HG03175 (cell line): ENCODE measurements around the gene LAMB4.

Source experiments
- ATAC-seq: cut with Tn5 transposase; IDR thresholded peaks from one replicate; pipeline ENCODE4 v1.9.1; 2021; ENCODE audit warnings: mild to moderate bottlenecking, moderate library complexity; ENCODE audit not compliant: unreplicated experiment

The LAMB4 gene

GRCh38 chr7:108142675-108143259 is 12.6 kb upstream of the LAMB4 start:
- ATAC-seq: no peak

DNA sequence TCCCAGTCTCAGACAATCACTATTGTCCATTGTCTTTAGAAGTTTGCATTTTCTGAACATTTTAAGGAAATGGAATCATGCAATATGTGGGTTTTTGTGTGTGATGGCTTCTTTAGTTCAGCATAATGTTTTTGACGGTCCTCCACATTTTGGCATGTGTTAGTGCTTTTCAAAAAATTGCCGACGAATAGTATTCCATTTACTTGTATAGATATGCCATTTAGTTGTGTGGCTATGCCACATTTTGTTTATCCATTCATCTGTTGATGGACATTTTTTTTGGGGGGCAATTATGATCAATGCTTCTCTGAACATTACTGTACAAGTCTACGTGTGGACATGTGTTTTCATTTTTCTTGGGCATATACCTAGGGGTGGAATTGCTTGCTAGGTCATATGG is 12.0 kb upstream of the LAMB4 start:
- no peak for ATAC-seq

GRCh38 chr7:108140671-108141070 is 10.5 kb upstream of the LAMB4 start:
- ATAC-seq: no peak

GRCh38 chr7:108138911-108139310 is 8.8 kb upstream of the LAMB4 start:
- ATAC-seq: no peak

- no peak for ATAC-seq
Observed at GRCh38 chr7:108137993-108138392, 7.8 kb upstream of the LAMB4 start.

DNA sequence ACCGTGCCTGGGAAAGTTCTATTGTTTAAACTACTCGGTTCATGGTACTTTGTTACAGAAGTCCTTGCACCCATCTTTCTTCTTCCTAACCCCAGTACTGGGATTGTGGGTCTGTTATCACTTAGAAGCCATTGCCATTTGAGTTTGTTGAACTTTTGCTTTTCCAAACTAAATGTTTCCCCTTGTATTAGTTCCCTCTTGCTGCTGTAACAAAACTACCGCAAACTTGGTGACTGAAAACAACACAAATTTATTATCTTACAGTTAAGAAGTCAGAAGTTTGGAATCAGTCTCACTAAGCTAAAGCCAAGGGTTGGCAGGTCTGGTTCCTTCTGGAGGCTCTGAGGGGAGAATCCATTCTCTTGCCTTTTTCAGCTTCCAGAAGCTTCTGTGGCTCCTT is 6.9 kb upstream of the LAMB4 start:
- ATAC-seq: no peak

DNA sequence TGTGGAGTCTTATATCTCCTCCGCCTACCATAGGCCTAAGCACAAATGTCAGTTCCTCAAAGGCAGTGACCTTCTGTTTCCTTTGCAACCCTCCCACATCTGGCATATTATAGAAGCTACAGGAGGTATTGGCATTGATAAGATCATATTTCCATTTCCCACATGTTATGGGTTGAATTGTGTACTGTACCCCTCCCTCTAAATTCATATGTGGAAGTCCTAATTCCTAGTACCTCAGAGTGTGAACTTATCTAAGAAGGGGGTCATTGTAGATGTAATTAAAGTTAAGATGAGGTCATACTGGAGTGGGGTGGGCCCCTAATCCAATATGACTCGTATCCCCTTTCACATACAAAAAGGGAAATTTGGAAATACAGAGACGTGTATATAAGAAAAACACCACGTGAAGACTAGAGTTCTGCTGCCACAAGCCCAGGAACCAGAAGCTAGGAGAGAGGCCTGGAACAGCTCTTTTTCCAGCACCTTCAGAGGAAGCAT is 6.1 kb upstream of the LAMB4 start:
- peak; percentile 20 for ATAC-seq

DNA sequence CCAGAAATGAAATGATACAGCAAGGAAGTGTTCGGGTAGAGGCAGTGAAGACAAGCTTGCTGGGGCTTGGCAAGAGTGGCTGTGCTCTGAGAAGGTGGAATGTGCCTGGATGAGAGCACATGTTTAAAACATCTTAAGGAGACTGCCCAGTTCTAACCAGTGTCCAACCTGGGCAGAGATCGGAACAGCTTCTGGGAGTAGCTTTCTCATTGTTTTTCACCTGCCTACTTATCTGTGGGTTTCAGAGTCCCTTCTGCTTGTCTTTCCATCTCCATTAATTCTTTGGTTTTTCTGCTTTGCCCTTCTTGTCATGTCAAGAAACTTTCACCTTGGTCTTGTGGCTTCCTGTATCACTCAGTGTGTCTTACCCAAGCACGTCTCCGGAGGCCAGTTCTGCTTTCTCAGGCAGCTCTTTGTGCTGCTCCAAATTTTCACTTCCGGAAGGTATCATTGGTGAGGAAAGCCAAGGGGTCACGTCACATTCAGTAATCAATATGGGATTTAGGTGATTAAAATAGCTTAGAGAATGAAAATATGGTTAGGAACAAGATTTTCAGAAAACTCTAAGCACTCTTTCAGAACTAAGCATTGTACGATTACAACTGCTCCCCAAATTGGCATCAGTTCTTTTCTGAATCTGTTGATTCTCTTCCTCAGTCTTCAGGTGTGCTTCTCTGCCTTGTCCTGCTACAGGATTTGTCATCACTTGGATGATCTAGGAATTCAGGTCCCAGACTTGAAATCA is 5.5 kb upstream of the LAMB4 start:
- ATAC-seq: peak; percentile 98

GRCh38 chr7:108134486-108134885 is 4.3 kb upstream of the LAMB4 start:
- ATAC-seq: no peak

- ATAC-seq: no peak
Observed at GRCh38 chr7:108132551-108133265, 2.5 kb upstream of the LAMB4 start.

DNA sequence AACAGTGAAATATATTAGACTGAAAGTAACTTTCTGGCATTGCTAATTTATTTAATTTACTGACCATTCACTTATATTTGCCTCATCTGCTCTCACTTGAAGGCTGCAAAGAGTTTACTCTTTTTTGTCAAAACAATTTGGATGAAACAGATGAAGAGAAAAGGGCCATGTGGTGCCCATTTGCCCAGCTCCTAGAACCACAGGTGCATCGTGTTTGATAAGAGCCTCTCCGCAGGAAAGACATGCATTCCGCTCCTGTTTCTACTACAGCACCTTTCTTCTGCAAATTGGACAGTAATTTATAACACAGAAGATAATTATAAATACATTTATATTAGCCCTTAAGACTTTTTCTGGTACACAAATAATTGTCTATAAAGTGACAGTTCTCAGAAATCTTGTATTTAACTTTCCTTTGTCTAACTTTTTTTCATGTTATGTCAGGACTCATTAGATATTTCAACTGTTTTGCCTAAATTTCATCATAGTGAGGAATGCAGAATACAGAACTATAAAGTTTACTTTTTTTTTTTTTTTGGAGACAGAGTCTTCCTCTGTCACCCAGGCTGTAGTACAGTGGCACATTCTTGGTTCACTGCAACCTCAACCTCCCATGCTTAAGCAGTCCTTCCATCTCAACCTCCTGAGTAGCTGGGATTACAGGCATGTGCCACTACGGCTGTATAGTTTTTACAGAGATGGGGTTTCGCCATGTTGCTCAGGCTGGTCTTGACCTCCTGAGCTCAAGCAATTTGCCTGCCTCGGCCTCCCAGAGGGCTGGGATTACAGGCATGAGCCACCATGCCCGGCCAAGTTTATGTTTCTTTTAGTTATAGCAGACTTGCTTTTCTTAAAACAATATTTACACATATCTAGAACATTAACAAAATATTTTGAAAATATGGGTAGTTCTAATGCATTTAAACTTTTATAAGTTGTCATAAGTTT is 869 bp downstream of the LAMB4 start:
- no peak for ATAC-seq

GRCh38 chr7:108128514-108128913 is 1.6 kb downstream of the LAMB4 start:
- ATAC-seq: no peak

DNA sequence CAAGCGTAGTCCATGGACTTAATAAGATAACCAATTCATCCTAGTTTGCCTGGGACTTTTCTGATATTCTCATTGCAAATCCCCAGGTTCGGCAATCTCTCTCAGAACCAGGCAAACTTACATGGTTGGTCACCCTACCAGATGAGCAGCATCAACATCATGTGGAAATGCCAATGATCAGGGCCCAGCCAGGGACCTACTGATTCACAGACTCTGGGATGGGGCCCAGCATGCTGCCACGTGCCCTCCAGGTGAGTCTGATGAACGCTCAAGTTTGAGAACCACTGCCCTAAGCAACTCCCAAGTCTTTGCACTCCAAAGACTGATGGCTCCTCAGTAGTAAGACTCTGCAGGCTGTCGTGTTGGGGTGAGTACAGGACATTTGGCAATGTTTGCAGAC is 2.7 kb downstream of the LAMB4 start:
- no peak for ATAC-seq

DNA sequence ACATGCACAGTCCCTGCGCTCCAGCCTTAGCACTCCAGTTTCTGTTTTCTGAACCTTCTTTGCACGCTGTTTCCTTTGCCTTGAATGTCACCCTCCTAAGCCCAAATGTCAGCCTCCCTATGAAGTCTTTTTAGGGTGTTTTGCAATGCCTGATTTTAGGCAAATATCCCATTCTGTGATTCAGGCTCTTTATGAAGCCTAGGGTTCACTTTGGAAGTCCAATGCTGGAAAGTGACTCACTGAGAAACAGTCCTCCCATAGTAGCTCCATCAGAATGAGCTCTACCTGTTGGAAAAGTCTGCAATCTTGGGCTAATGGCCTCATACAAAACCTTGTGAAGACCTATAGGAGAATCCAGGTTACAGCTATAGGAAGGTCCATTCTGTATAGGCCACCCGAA is 5.3 kb downstream of the LAMB4 start:
- ATAC-seq: no peak

DNA sequence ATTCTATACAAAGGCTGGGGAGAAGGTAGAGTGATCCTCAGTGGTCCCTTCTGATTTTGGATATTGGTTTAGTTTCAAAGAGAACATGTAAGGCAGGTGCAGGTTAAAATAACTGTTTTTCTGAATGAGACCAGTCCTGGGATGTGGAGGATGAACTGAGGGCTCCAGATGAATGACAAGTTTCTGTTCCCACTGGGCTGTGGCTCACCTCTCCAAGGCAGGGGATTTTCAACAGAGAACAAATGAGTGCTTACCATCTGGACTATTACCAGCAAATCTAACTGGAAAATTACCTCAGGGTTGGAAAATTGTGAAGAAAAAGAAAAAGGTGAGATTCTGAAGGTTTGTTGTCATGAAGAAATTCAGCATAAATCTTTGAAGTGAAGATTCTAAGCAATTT is 8.0 kb downstream of the LAMB4 start:
- ATAC-seq: no peak

DNA sequence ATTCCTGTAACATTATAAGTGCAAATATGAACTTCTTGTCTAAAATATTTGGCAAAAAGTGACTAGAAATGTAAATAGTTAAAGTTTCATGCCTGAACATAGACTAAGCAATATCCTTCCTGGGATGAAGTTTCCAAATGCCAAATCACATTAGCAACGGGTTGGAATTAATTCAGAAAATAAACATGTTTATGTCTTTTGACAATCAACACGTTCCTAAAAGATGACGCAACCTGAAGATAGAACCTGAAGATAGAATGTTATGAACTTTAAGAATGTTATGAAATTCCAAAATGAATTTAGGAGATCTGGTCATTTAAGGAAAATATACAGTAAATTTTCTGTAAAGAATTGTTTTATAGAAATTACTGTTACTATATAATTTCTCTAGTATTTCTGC is 9.2 kb downstream of the LAMB4 start:
- no peak for ATAC-seq

GRCh38 chr7:108120196-108120595 is 10.0 kb downstream of the LAMB4 start:
- no peak for ATAC-seq

DNA sequence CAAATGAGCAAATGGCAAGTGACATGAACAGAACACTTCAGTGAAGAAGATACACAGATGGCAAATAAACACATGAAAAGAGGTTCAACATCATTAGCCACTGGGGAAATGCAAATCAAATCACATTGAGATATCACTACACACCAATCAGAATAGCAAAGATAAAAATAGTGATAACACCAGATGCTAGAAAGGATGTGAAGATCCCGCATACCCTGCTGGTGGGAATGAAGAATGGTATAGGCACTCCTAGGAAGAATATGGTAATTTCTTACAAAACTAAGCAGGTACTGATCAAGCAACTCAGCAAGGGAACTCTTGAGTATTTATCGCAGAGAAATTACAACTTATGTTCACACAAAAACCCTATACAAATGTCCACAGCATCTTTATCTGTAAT is 11.2 kb downstream of the LAMB4 start:
- no peak for ATAC-seq

DNA sequence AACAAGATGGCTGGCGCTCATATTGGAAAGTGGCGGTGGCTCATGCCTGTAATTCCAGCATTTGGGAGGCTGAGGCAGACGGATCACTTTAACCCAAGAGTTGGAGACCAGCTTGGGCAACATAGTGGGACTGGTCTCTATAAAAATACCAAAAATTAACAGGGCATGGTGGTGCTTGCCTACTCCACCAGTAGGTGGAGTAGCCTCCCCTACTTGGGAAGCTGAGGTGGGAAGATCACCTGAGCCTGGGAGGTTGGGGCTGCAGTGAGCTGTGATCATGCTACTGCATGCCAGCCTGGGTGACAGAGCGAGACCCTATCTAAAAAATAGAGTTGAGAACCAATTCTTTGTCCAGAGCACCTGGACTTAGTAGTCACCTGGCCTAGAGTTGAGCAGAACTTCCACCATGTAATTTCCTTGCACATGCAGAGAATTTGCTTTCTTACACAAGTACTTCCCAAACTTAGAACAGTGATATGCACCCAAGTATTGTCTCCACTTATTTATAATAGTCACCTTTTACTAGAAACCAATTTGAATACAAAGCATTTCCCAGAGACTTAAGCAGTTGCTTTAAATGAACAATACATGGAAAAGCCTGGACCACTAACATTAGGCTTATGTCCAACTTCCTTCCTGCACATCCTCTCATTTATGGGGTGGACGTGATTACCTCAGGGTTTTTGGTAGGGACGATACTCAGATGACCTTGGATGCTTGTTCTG is 15.9 kb downstream of the LAMB4 start:
- ATAC-seq: peak; percentile 83

DNA sequence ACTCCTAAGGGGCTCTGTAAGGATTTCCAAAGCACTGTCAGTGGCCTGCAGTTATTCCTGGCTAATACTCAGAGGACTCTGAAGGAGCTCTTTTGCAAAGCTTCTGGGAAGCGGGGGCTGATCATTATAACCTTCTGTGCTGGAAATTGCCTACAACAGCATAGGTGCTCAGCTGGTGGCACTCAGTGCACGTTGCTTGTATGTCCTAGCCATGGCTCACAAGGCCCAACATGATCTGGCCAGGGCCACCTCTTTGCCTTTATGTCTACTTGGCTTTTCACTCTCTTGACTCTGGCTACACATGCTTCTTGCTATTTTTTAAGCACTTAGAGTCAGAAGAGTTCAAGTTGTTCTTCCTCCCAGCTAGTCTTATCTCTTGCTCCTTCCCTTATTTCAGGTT is 17.5 kb downstream of the LAMB4 start:
- no peak for ATAC-seq
